Breast epithelium (tissue), 4 donors: ENCODE data around the gene AFAP1. TPM values are rescaled to one million over a fixed set of nuclear protein-coding genes. Genes with fewer than 3 reads are reported as not detected.
A peak's percentile ranks its signal among the peaks of the same experiment; 100 is the strongest.

Source experiments
- DNase-seq, 2 donors: peaks; one replicate each; pipeline ENCODE4 v3.0.0-alpha.2; 2019; ENCODE audit warnings: low spot score in 2 of 2
- H3K27ac ChIP-seq, 2 donors: fragments of 200-600 bp; sonication (generic) in 1 of 2; one replicate each; pipeline ENCODE4 v1.5.1; 2016 to 2019; ENCODE audit warnings: mild to moderate bottlenecking in 1 of 2
- H3K27me3 ChIP-seq, 2 donors: fragments of 200-600 bp; sonication (generic) in 1 of 2; one replicate each; pipeline versions ENCODE4 v1.5.1 to v1.6.0; 2017 to 2019; ENCODE audit warnings: control low read depth in 1 of 2, mild to moderate bottlenecking in 1 of 2
- H3K36me3 ChIP-seq: fragments of 200-600 bp; one replicate; pipeline ENCODE4 v1.5.1; 2019
- H3K4me1 ChIP-seq, 2 donors: fragments of 200-600 bp; sonication (generic); one replicate each; pipeline ENCODE4 v1.5.1; 2016 to 2019; ENCODE audit warnings: control low read depth in 1 of 2
- H3K4me3 ChIP-seq, 3 donors: fragments of 200-600 bp; sonication (generic); 1 replicate in 2 of 3; 2 replicates in 1 of 3; pipeline ENCODE4 v1.5.1; 2016 to 2019; ENCODE audit warnings: mild to moderate bottlenecking in 3 of 3, moderate library complexity in 2 of 3
- H3K9me3 ChIP-seq, 2 donors: fragments of 200-600 bp; sonication (generic) in 1 of 2; one replicate each; pipeline ENCODE4 v1.5.1; 2016 to 2019; ENCODE audit warnings: control low read depth in 1 of 2
- POLR2A ChIP-seq: fragments of 450-650 bp; IDR thresholded peaks from one replicate; pipeline ENCODE4 v1.6.1; 2016; ENCODE audit warnings: antibody characterized with exemption, mild to moderate bottlenecking, moderate library complexity
- POLR2AphosphoS5 ChIP-seq, 3 donors: sonication (generic); formaldehyde crosslinking; IDR thresholded peaks; one replicate each; pipeline ENCODE4 v1.6.1; 2017; ENCODE audit warnings: antibody characterized with exemption in 3 of 3
- intact Hi-C: fragments of 100-400 bp; cut with DNase I; formaldehyde crosslinking; loops from one replicate; pipeline ENCODE4 v1.15.1; 2023; ENCODE audit warnings: low total_unique reads
- total RNA-seq, 3 donors: library from RNA; depleted of rRNA; stranded (reverse); fragments of >200 nt; gene quantifications; one replicate each; pipeline ENCODE4 v1.1.0, GENCODE V29; 2016
- TF ChIP-seq, protein P1 (sequence below), 3 donors: fragments of 450-650 bp; IDR thresholded peaks; one replicate each; pipeline ENCODE4 v1.5.1; 2016 to 2017; ENCODE audit warnings: antibody characterized with exemption in 3 of 3, mild to moderate bottlenecking in 3 of 3, moderate library complexity in 3 of 3

Gene AFAP1
- total RNA-seq, 3 donors from 2014 or later = 14.5 to 21.6 (median 16.6) TPM

DNA sequence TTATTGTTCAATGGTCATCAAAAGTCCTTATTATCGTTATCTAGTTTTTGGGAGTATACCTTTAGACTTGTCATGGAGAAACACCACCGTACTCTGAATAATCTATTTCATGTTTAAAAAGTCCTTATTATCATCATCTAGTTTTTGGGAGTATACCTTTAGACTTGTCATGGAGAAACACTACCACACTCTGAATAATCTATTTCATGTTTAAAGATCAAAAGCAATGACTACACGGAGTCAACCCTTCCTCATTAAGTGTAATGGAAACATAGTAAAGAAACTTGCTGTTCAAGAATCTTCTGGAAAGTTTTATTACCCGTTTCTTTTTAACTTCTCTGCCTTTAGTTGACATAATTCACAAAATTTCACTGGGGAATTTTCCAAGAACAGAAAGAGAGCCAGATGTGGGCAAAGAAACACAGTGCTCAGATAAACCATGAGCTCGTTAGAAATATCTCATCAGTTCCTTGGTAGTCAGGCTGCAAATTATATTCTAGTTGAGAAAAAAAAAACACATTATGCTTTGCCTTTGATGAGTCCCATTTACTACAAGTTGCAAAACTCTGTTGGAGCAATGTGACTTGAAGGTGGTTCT lies 158.8 kb downstream of the AFAP1 start:
- Histone ChIP-seq H3K4me1 (no peaks in the 10 kb centered on the region), H3K27me3 (no peaks in the 10 kb centered on the region), H3K4me3 (no peak overlapping the region), H3K36me3 (no peaks in the 10 kb centered on the region), H3K27ac (peak overlapping the region in 1 of 2 donors; percentile 22), H3K9me3 (no peaks in the 10 kb centered on the region)
- no peak for TF ChIP-seq POLR2AphosphoS5 (IDR thresholded peaks at IDR 0.05)
- TF ChIP-seq, protein P1, sequence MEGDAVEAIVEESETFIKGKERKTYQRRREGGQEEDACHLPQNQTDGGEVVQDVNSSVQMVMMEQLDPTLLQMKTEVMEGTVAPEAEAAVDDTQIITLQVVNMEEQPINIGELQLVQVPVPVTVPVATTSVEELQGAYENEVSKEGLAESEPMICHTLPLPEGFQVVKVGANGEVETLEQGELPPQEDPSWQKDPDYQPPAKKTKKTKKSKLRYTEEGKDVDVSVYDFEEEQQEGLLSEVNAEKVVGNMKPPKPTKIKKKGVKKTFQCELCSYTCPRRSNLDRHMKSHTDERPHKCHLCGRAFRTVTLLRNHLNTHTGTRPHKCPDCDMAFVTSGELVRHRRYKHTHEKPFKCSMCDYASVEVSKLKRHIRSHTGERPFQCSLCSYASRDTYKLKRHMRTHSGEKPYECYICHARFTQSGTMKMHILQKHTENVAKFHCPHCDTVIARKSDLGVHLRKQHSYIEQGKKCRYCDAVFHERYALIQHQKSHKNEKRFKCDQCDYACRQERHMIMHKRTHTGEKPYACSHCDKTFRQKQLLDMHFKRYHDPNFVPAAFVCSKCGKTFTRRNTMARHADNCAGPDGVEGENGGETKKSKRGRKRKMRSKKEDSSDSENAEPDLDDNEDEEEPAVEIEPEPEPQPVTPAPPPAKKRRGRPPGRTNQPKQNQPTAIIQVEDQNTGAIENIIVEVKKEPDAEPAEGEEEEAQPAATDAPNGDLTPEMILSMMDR (IDR thresholded peaks at IDR 0.05) = no peak
- TF ChIP-seq POLR2A = no peak
- intact Hi-C loops = no loop called here
- DNase-seq = no peak

DNA sequence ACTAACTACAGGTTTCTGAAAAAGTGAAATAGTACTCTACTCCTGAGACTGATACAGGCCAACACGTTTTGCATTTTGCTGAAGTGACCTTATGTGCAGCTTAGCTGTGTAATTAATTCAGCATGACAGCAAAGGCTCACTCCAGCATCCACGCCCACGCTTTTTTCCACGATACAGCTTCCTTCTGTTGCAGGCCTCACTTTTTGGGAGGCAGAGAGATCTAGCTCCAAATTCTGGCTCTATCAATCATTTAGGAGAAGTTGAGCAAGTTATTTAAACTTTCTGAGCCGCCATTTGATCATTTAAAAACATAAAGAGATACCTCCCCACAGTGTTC lies 160.3 kb downstream of the AFAP1 start:
- no peaks in the 10 kb centered on the region for H3K9me3 ChIP-seq
- intact Hi-C loops = no loop called here
- DNase-seq = peak in 1 of 2 donors; percentile 30
- peak overlapping the region; percentile 42 to 48 for H3K27ac ChIP-seq
- H3K4me1 ChIP-seq = no peaks in the 10 kb centered on the region
- no peaks in the 10 kb centered on the region for H3K27me3 ChIP-seq
- H3K36me3 ChIP-seq = no peaks in the 10 kb centered on the region
- TF ChIP-seq, protein P1 (IDR thresholded peaks at IDR 0.05) = no peak
- no peak for TF ChIP-seq POLR2A
- no peak for TF ChIP-seq POLR2AphosphoS5 (IDR thresholded peaks at IDR 0.05)
- H3K4me3 ChIP-seq = peak overlapping the region in 2 of 3 donors; percentile 35 to 41

DNA sequence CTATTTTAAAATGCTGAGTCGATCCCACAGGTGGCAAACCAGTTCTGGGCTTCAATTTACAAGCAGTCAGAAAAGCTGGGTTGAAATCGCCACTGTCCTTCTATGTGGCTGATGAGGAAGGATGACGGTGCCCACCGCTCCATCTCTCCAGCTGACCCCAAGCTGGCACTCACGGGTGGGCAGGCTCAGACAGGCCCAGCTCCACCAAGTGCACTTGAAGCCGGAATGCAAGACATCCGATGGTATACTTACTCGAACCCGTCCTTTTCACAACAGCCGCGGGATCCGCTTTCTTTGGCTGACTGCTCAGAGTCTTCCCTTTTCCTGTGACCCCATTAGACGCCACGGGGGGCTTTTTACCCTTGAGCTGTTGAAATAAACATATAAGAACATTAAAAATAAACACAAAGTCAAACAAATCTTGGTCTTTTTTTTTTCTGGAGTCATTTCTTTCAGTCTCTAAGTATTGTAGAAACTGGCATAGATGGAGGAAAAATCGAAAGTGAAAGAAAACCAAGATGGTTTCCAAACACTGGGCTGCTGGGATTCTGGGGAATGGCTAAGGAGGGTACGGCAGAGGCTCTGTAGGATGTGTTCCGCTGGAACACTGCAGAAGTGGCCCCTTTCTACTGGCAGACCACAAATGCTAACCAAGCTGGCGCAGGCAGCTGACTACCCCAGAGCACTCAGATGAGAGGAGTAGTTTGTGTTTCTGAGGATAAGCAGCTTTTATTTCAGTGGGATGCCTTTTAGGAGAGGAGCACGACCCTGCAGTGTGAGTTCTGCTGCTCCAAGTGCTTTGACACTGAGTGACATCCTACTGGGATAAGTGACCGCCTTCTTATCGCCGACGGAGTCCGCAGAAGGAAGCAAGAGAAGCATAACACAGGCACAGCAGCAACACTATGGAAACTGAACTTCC lies 160.9 kb downstream of the AFAP1 start:
- no peak for TF ChIP-seq POLR2A
- TF ChIP-seq, protein P1 (IDR thresholded peaks at IDR 0.05) = no peak
- no peak for TF ChIP-seq POLR2AphosphoS5 (IDR thresholded peaks at IDR 0.05)
- H3K27me3 ChIP-seq = no peaks in the 10 kb centered on the region
- no peaks in the 10 kb centered on the region for H3K9me3 ChIP-seq
- no peaks in the 10 kb centered on the region for H3K4me1 ChIP-seq
- H3K27ac ChIP-seq = peak overlapping the region; percentile 42 to 48
- H3K4me3 ChIP-seq = peak overlapping the region in 2 of 3 donors; percentile 35 to 41
- no peaks in the 10 kb centered on the region for H3K36me3 ChIP-seq
- intact Hi-C loops = no loop called here
- peak in 1 of 2 donors; percentile 46 for DNase-seq

DNA sequence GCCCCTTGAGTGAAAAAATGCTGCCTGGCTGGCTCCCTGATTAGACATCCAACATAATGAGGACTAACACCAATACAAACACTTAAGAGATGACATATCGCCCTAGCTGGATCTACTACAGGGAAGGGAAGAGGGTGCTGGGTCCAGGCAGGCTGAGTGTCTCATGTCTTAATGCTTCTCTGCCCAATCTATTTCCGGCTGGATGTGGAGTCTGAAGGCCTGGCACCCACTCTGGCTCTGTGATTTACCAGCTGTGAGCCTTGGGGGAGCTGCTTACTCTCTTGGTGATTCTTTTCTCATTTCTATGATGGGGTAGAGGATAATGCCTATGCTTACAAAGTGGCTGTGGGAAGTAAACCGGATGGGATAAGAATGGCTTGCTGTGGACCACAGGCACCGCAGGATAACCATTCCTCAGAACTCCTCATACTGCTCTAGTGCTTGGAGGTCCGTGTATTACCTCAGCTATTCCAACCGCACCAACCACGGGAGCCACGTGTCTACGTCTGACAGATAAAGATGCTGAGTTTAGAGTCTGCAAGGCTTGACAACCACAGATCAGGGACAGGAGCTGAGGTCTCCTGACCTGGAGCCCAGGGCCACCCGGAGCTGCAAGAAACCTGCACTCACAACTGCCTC lies 161.7 kb downstream of the AFAP1 start:
- H3K36me3 ChIP-seq = no peaks in the 10 kb centered on the region
- no peak for TF ChIP-seq POLR2A
- TF ChIP-seq, protein P1 (IDR thresholded peaks at IDR 0.05) = no peak
- no peak for TF ChIP-seq POLR2AphosphoS5 (IDR thresholded peaks at IDR 0.05)
- H3K4me3 ChIP-seq = no peak overlapping the region
- H3K27me3 ChIP-seq = no peaks in the 10 kb centered on the region
- no peaks in the 10 kb centered on the region for H3K4me1 ChIP-seq
- intact Hi-C loops = no loop called here
- DNase-seq = peak in 1 of 2 donors; percentile 36
- no peak overlapping the region for H3K27ac ChIP-seq
- H3K9me3 ChIP-seq = no peaks in the 10 kb centered on the region
